Endodermal cell (in vitro differentiated cells): Measurements from ENCODE around the gene ZRANB3. TPM values are rescaled to one million over a fixed set of nuclear protein-coding genes. Genes with fewer than 3 reads are reported as not detected.

Experiments used
- DNase-seq: peaks from one replicate; pipeline ENCODE4 v3.0.0-alpha.2; 2017
- H3K27ac ChIP-seq: 2 replicates; pipeline ENCODE4 v1.5.1; 2013; ENCODE audit warnings: mild to moderate bottlenecking, low read depth, low read length, moderate library complexity
- H3K27me3 ChIP-seq: 2 replicates; pipeline ENCODE4 v1.6.1; 2013; ENCODE audit warnings: mild to moderate bottlenecking, low read length, moderate library complexity; ENCODE audit not compliant: insufficient read depth, control insufficient read depth, poor library complexity, severe bottlenecking
- H3K36me3 ChIP-seq: 2 replicates; pipeline ENCODE4 v1.7.0; 2013; ENCODE audit warnings: mild to moderate bottlenecking, low read length, moderate library complexity; ENCODE audit not compliant: control insufficient read depth, insufficient read depth
- H3K4me1 ChIP-seq: one replicate; pipeline ENCODE4 v1.7.0; 2013; ENCODE audit warnings: low read length; ENCODE audit not compliant: control insufficient read depth, insufficient read depth
- H3K4me3 ChIP-seq: 2 replicates; pipeline ENCODE4 v1.5.1; 2013; ENCODE audit warnings: mild to moderate bottlenecking, low read length, moderate library complexity
- H3K9ac ChIP-seq: 2 replicates; pipeline ENCODE4 v1.6.1; 2013; ENCODE audit warnings: mild to moderate bottlenecking, low read length, moderate library complexity; ENCODE audit not compliant: poor library complexity, severe bottlenecking; ENCODE audit errors: extremely low read depth
- H3K9me3 ChIP-seq: 2 replicates; pipeline ENCODE4 v1.6.1; 2013; ENCODE audit warnings: mild to moderate bottlenecking, low read length, moderate library complexity; ENCODE audit not compliant: control insufficient read depth
- H3K27ac Mint-ChIP-seq: 2 replicates; pipeline ENCODE4 v1.8.0; 2020; ENCODE audit warnings: mixed read lengths
- H3K27me3 Mint-ChIP-seq: 2 replicates; pipeline ENCODE4 v1.8.0; 2021; ENCODE audit warnings: mild to moderate bottlenecking, mixed read lengths; ENCODE audit not compliant: insufficient read depth
- H3K36me3 Mint-ChIP-seq: 2 replicates; pipeline ENCODE4 v1.8.0; 2020; ENCODE audit warnings: low read depth, mixed read lengths
- H3K4me1 Mint-ChIP-seq: 2 replicates; pipeline ENCODE4 v1.8.0; 2020; ENCODE audit warnings: mixed read lengths
- H3K4me3 Mint-ChIP-seq: 2 replicates; pipeline ENCODE4 v1.8.0; 2020; ENCODE audit warnings: mild to moderate bottlenecking, moderate library complexity, mixed read lengths
- H3K9me3 Mint-ChIP-seq: 2 replicates; pipeline ENCODE4 v1.8.0; 2020; ENCODE audit warnings: mild to moderate bottlenecking, mixed read lengths
- WGBS, 2 experiments: methylation state at CpG; one replicate each; pipeline versions ENCODE4 v1.1.5 to v1.1.7; 2013; ENCODE audit warnings: missing lambda C conversion rate in 2 of 2, mixed read lengths in 1 of 2; ENCODE audit not compliant: insufficient coverage in 1 of 2, insufficient read length in 1 of 2; 5-methylcytosine and 5-hydroxymethylcytosine counted together
- total RNA-seq, 2 donors: library from RNA; stranded (reverse); fragmentation: NEBNext Ultra II Directional in 1 of 2; extraction: Animal tissue kit (Norgen Biotek cat#: 25700) in 1 of 2; gene quantifications; 2 replicates in 1 of 2; 3 replicates in 1 of 2; pipeline ENCODE4 v1.2.1, GENCODE V29; 2021
- TF ChIP-seq, protein P1 (sequence below): fragments of 200-600 bp; sonication (generic); conservative IDR thresholded peaks from 2 replicates; pipeline ENCODE4 v1.5.0; 2021; ENCODE audit warnings: antibody characterized with exemption, mild to moderate bottlenecking

The ZRANB3 gene
- total RNA-seq, 2 donors from 2014 or later = 17.2 to 20.7 TPM

GRCh38 chr2:135245071-135245470 lies 285.9 kb downstream of the ZRANB3 start:
- H3K9me3 ChIP-seq = peaks cover under 1% of the 10 kb centered on the region
- no peak overlapping the region for H3K4me3 ChIP-seq
- H3K36me3 ChIP-seq = no peaks in the 10 kb centered on the region
- no peak for DNase-seq
- no peaks in the 10 kb centered on the region for H3K27me3 ChIP-seq
- Mint-ChIP-seq H3K9me3 (peaks cover 11% of the 10 kb centered on the region), H3K4me1 (no peaks in the 10 kb centered on the region), H3K36me3 (peaks cover 11% of the 10 kb centered on the region), H3K27ac (no peak overlapping the region), H3K27me3 (no peaks in the 10 kb centered on the region), H3K4me3 (no peak overlapping the region)
- TF ChIP-seq, protein P1, sequence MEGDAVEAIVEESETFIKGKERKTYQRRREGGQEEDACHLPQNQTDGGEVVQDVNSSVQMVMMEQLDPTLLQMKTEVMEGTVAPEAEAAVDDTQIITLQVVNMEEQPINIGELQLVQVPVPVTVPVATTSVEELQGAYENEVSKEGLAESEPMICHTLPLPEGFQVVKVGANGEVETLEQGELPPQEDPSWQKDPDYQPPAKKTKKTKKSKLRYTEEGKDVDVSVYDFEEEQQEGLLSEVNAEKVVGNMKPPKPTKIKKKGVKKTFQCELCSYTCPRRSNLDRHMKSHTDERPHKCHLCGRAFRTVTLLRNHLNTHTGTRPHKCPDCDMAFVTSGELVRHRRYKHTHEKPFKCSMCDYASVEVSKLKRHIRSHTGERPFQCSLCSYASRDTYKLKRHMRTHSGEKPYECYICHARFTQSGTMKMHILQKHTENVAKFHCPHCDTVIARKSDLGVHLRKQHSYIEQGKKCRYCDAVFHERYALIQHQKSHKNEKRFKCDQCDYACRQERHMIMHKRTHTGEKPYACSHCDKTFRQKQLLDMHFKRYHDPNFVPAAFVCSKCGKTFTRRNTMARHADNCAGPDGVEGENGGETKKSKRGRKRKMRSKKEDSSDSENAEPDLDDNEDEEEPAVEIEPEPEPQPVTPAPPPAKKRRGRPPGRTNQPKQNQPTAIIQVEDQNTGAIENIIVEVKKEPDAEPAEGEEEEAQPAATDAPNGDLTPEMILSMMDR = no peak
- no peaks in the 10 kb centered on the region for H3K4me1 ChIP-seq
- H3K9ac ChIP-seq = no peak overlapping the region
- H3K27ac ChIP-seq = no peak overlapping the region

GRCh38 chr2:135238651-135239050 lies 292.4 kb downstream of the ZRANB3 start:
- Mint-ChIP-seq H3K4me3 (no peak overlapping the region), H3K4me1 (no peaks in the 10 kb centered on the region)
- 95 to 100% methylated on average over 2 of the region's 2 CpGs for WGBS, 2 experiments

GRCh38 chr2:135230150-135230549 lies 300.9 kb downstream of the ZRANB3 start:
- no peak overlapping the region for H3K27ac ChIP-seq
- Mint-ChIP-seq H3K9me3 (peaks cover 33% of the 10 kb centered on the region), H3K4me3 (no peak overlapping the region), H3K4me1 (no peaks in the 10 kb centered on the region), H3K36me3 (peaks cover 6% of the 10 kb centered on the region), H3K27ac (no peak overlapping the region), H3K27me3 (no peaks in the 10 kb centered on the region)
- H3K4me1 ChIP-seq = no peaks in the 10 kb centered on the region
- no peak overlapping the region for H3K4me3 ChIP-seq
- 91 to 100% methylated on average over 1 of the region's 1 CpG for WGBS, 2 experiments
- no peak overlapping the region for H3K9ac ChIP-seq
- DNase-seq = no peak
- H3K9me3 ChIP-seq = peaks cover 9% of the 10 kb centered on the region
- no peaks in the 10 kb centered on the region for H3K27me3 ChIP-seq
- TF ChIP-seq, protein P1 = no peak
- H3K36me3 ChIP-seq = no peaks in the 10 kb centered on the region

More at GRCh38 chr2:135238651-135239050, 292.4 kb downstream of the ZRANB3 start:
- TF ChIP-seq, protein P1 = no peak
- Mint-ChIP-seq H3K9me3 (peaks cover 4% of the 10 kb centered on the region), H3K27me3 (no peaks in the 10 kb centered on the region), H3K27ac (no peak overlapping the region), H3K36me3 (no peaks in the 10 kb centered on the region)
- H3K9me3 ChIP-seq = no peaks in the 10 kb centered on the region
- H3K4me1 ChIP-seq = no peaks in the 10 kb centered on the region
- H3K27me3 ChIP-seq = no peaks in the 10 kb centered on the region
- no peak overlapping the region for H3K9ac ChIP-seq
- no peak overlapping the region for H3K27ac ChIP-seq
- DNase-seq = no peak
- H3K4me3 ChIP-seq = no peak overlapping the region
- H3K36me3 ChIP-seq = no peaks in the 10 kb centered on the region
